ENCODE data around the gene TTC7B.
"Not testable (repeated sequence)": the region's sequence is repeated elsewhere in the genome, so short reads cannot be mapped to it uniquely, and the experiment has no call there.

The TTC7B gene

GRCh38 chr14:90829677-90830076 is 13.4 kb upstream of the TTC7B start:
- no peak for DNase-seq

GRCh38 chr14:90828642-90829487 is 12.6 kb upstream of the TTC7B start:
- no peak for DNase-seq

- DNase-seq = peak; percentile 96
Observed at GRCh38 chr14:90827919-90828610, 11.8 kb upstream of the TTC7B start.

- DNase-seq = not testable (repeated sequence)
Observed at GRCh38 chr14:90823542-90823941, 7.3 kb upstream of the TTC7B start.

GRCh38 chr14:90820958-90821357 is 4.7 kb upstream of the TTC7B start:
- DNase-seq = no peak

- no peak for DNase-seq
Observed at GRCh38 chr14:90819734-90820393, 3.6 kb upstream of the TTC7B start.

GRCh38 chr14:90818715-90819114 is 2.5 kb upstream of the TTC7B start:
- DNase-seq = no peak

- no peak for DNase-seq
Observed at GRCh38 chr14:90816681-90817436, 629 bp upstream of the TTC7B start.

GRCh38 chr14:90815572-90815821 is 733 bp downstream of the TTC7B start:
- DNase-seq = no peak

GRCh38 chr14:90814806-90815571 is 1.2 kb downstream of the TTC7B start:
- DNase-seq = no peak

GRCh38 chr14:90813442-90813841 is 2.8 kb downstream of the TTC7B start:
- DNase-seq = no peak

- no peak for DNase-seq
Observed at GRCh38 chr14:90812109-90812508, 4.1 kb downstream of the TTC7B start.

- no peak for DNase-seq
Observed at GRCh38 chr14:90811641-90812040, 4.6 kb downstream of the TTC7B start.

GRCh38 chr14:90810806-90811205 is 5.4 kb downstream of the TTC7B start:
- DNase-seq = no peak

- peak; percentile 7 for DNase-seq
Observed at GRCh38 chr14:90809530-90810312, 6.5 kb downstream of the TTC7B start.

- DNase-seq = peak; percentile 42
Observed at GRCh38 chr14:90808759-90809529, 7.3 kb downstream of the TTC7B start.

GRCh38 chr14:90807060-90807459 is 9.2 kb downstream of the TTC7B start:
- peak; percentile 2 for DNase-seq

- DNase-seq = no peak
Observed at GRCh38 chr14:90805662-90806540, 10.3 kb downstream of the TTC7B start.

- DNase-seq = no peak
Observed at GRCh38 chr14:90805084-90805391, 11.2 kb downstream of the TTC7B start.

All from 8988T (cell line).